HEK293T (cell line): Measurements from ENCODE around the gene DMTF1.

ENCODE experiments used
- CTCF ChIA-PET: fragments of 350-600 bp; formaldehyde crosslinking; extraction: SDS; loops from one replicate; lab custom pipeline; 2021; ENCODE audit warnings: antibody characterized with exemption, inconsistent platforms; lab: Yijun Ruan, JAX
- POLR2A ChIA-PET: fragments of 350-600 bp; formaldehyde crosslinking; extraction: SDS; loops from one replicate; lab custom pipeline; 2020; ENCODE audit warnings: antibody characterized with exemption, inconsistent platforms; lab: Yijun Ruan, JAX
- DNase-seq: peaks from one replicate; pipeline ENCODE4 v3.0.0; 2012; ENCODE audit warnings: mixed read lengths; ENCODE audit errors: extremely low spot score
- ARNT ChIP-seq: fragments of 450-650 bp; IDR thresholded peaks from 2 replicates; pipeline ENCODE4 v1.6.1; 2017; ENCODE audit warnings: mild to moderate bottlenecking
- BHLHE40 ChIP-seq: fragments of 450-650 bp; IDR thresholded peaks from 2 replicates; pipeline ENCODE4 v1.6.1; 2016; ENCODE audit warnings: mild to moderate bottlenecking, moderate library complexity, borderline replicate concordance
- CTBP1 ChIP-seq: fragments of 450-650 bp; IDR thresholded peaks from 2 replicates; pipeline ENCODE4 v1.6.1; 2016; ENCODE audit warnings: borderline replicate concordance
- ELF4 ChIP-seq: fragments of 450-650 bp; IDR thresholded peaks from 2 replicates; pipeline ENCODE4 v1.6.1; 2017; ENCODE audit warnings: antibody characterized with exemption
- FOXA1 ChIP-seq: fragments of 450-650 bp; IDR thresholded peaks from 2 replicates; pipeline ENCODE4 v1.6.1; 2016; ENCODE audit warnings: mild to moderate bottlenecking
- FOXK2 ChIP-seq: fragments of 450-650 bp; IDR thresholded peaks from 2 replicates; pipeline ENCODE4 v1.6.1; 2016; ENCODE audit warnings: mild to moderate bottlenecking
- FOXM1 ChIP-seq: fragments of 450-650 bp; IDR thresholded peaks from 2 replicates; pipeline ENCODE4 v1.6.1; 2017; ENCODE audit warnings: mild to moderate bottlenecking, borderline replicate concordance
- HDGF ChIP-seq: fragments of 450-650 bp; IDR thresholded peaks from 2 replicates; pipeline ENCODE4 v1.6.1; 2017; ENCODE audit warnings: antibody characterized with exemption, borderline replicate concordance
- L3MBTL2 ChIP-seq: fragments of 450-650 bp; conservative IDR thresholded peaks from 2 replicates; pipeline ENCODE4 v1.6.1; 2016; ENCODE audit warnings: mild to moderate bottlenecking
- LEF1 ChIP-seq: fragments of 450-650 bp; IDR thresholded peaks from 2 replicates; pipeline ENCODE4 v1.6.1; 2017; ENCODE audit warnings: mild to moderate bottlenecking, borderline replicate concordance
- NFRKB ChIP-seq: fragments of 450-650 bp; IDR thresholded peaks from 2 replicates; pipeline ENCODE4 v1.6.1; 2016; ENCODE audit warnings: mild to moderate bottlenecking, moderate library complexity
- PKNOX1 ChIP-seq: fragments of 450-650 bp; IDR thresholded peaks from 2 replicates; pipeline ENCODE4 v1.6.1; 2016
- SP1 ChIP-seq: fragments of 450-650 bp; IDR thresholded peaks from 2 replicates; pipeline ENCODE4 v1.6.1; 2017
- SUZ12 ChIP-seq: fragments of 450-650 bp; IDR thresholded peaks from 2 replicates; pipeline ENCODE4 v1.6.1; 2016; ENCODE audit warnings: mild to moderate bottlenecking
- TARDBP ChIP-seq: fragments of 450-650 bp; IDR thresholded peaks from 2 replicates; pipeline ENCODE4 v1.6.1; 2016
- ZNF384 ChIP-seq: fragments of 450-650 bp; IDR thresholded peaks from 2 replicates; pipeline ENCODE4 v1.6.1; 2016

The DMTF1 gene

GRCh38 chr7:87178320-87178719 is 26.1 kb downstream of the DMTF1 start:
- no peak for DNase-seq
- POLR2A ChIA-PET = interaction anchor here (1.1 kb wide), 1 partner anchor 26 kb away, joined by 4 read pairs; the partner anchor contains the start of gene DMTF1
- TF ChIP-seq ELF4 = no peak
- no peak for TF ChIP-seq L3MBTL2
- TF ChIP-seq SUZ12 = no peak
- no peak for TF ChIP-seq LEF1
- TF ChIP-seq FOXK2 = no peak
- TF ChIP-seq HDGF = no peak
- TF ChIP-seq PKNOX1 = no peak
- TF ChIP-seq CTBP1 = no peak
- no peak for TF ChIP-seq SP1
- no peak for TF ChIP-seq BHLHE40
- no peak for TF ChIP-seq FOXM1
- no peak for TF ChIP-seq ZNF384
- no peak for TF ChIP-seq FOXA1
- TF ChIP-seq NFRKB = no peak
- no peak for TF ChIP-seq ARNT
- no peak for TF ChIP-seq TARDBP
- CTCF ChIA-PET = no interaction called here

DNA sequence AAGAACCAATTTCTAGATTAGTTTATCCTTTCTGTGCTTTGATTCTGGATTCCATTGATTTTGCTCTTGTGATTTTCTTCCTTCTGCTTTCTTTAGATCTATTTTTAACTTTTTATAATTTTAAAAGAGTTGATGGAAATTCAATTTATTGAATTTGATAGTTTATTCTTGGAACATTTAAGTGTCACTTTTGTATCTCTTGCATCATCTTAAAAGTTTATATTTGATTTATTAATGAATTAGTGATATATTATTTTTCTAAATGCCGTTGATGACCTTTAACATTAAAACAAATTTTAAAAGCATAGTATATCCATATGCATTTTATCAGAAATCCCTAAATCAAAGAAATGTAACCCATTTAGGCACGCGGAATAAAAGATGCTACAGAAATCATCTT is 26.9 kb downstream of the DMTF1 start:
- POLR2A ChIA-PET = no interaction called here
- TF ChIP-seq CTBP1 = no peak
- CTCF ChIA-PET = no interaction called here
- no peak for DNase-seq

- CTCF ChIA-PET = no interaction called here
- POLR2A ChIA-PET = no interaction called here
- no peak for DNase-seq
- no peak for TF ChIP-seq TARDBP
- no peak for TF ChIP-seq ELF4
- TF ChIP-seq PKNOX1 = no peak
- no peak for TF ChIP-seq ARNT
- TF ChIP-seq FOXM1 = no peak
- TF ChIP-seq L3MBTL2 = no peak
- no peak for TF ChIP-seq CTBP1
- no peak for TF ChIP-seq FOXK2
- no peak for TF ChIP-seq NFRKB
Measured at GRCh38 chr7:87187120-87187519, 34.9 kb downstream of the DMTF1 start.

DNA sequence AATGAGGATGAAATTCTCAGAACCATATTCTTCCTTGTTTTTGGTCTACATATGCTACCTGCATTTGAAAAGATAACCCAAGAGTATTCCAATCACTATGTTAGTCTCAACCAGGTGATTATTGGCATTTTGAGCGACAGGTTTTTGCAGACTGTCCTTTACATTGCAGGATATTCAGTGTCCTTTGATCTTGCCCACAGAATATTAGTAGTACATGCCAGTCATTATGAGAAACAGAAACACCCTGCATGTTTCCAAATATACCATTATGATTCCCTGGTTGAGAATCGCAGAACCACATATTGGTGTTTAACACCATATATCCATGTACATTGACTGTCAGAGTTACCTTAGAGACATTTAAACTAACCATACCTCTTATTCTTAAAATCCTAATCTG is 36.7 kb downstream of the DMTF1 start:
- no peak for DNase-seq
- ChIA-PET CTCF (no interaction called here), POLR2A (no interaction called here)
- TF ChIP-seq BHLHE40 (no peak), FOXK2 (no peak), L3MBTL2 (no peak)

- ChIA-PET POLR2A (no interaction called here), CTCF (no interaction called here)
- no peak for TF ChIP-seq ARNT
- no peak for TF ChIP-seq ELF4
- no peak for TF ChIP-seq CTBP1
- no peak for TF ChIP-seq NFRKB
- TF ChIP-seq TARDBP = no peak
- TF ChIP-seq FOXM1 = no peak
- TF ChIP-seq ZNF384 = no peak
- TF ChIP-seq L3MBTL2 = no peak
- no peak for TF ChIP-seq SP1
- TF ChIP-seq HDGF = no peak
- no peak for TF ChIP-seq FOXK2
- no peak for TF ChIP-seq FOXA1
- no peak for TF ChIP-seq BHLHE40
- no peak for TF ChIP-seq SUZ12
- TF ChIP-seq PKNOX1 = no peak
- no peak for TF ChIP-seq LEF1
- DNase-seq = no peak
Measured at GRCh38 chr7:87190783-87191182, 38.5 kb downstream of the DMTF1 start.

GRCh38 chr7:87192784-87193487 is 40.7 kb downstream of the DMTF1 start:
- no peak for DNase-seq
- CTCF ChIA-PET = no interaction called here
- TF ChIP-seq PKNOX1 (no peak), SP1 (no peak), FOXM1 (no peak), ZNF384 (no peak), FOXK2 (no peak), BHLHE40 (no peak), TARDBP (no peak), HDGF (no peak), L3MBTL2 (no peak), SUZ12 (no peak), CTBP1 (no peak), NFRKB (no peak), ARNT (no peak), ELF4 (no peak), FOXA1 (no peak), LEF1 (no peak)
- POLR2A ChIA-PET = no interaction called here
